Natural killer cell (primary cell): Measurements from ENCODE around the gene TRIM65. TPM values are rescaled to one million over a fixed set of nuclear protein-coding genes. Genes with fewer than 3 reads are reported as not detected.

Experiments used
- ATAC-seq, 3 donors: fragments of 150-1000 bp in 2 of 3; fragments of 200-7000 bp in 1 of 3; cut with Tn5 transposase; 1 replicate in 1 of 3; 2 replicates in 2 of 3; pipeline ENCODE4 v1.10.0; 2021; ENCODE audit warnings: mild to moderate bottlenecking in 2 of 3, moderate library complexity in 2 of 3
- DNase-seq, 2 donors: peaks; one replicate each; pipeline versions ENCODE4 v3.0.0 to v3.0.0-alpha.2; 2013 to 2021; ENCODE audit warnings: mixed read lengths in 1 of 2
- H3K27ac ChIP-seq: one replicate; pipeline ENCODE4 v1.5.1; 2013; ENCODE audit warnings: mild to moderate bottlenecking, low read length
- H3K27me3 ChIP-seq: one replicate; pipeline ENCODE4 v1.6.1; 2013; ENCODE audit warnings: low read length; ENCODE audit not compliant: control insufficient read depth, insufficient read depth
- H3K36me3 ChIP-seq: one replicate; pipeline ENCODE4 v1.6.1; 2013; ENCODE audit warnings: low read length; ENCODE audit not compliant: control insufficient read depth, insufficient read depth
- H3K4me1 ChIP-seq: one replicate; pipeline ENCODE4 v1.6.1; 2013; ENCODE audit warnings: low read length; ENCODE audit not compliant: control insufficient read depth, insufficient read depth
- H3K4me3 ChIP-seq: one replicate; pipeline ENCODE4 v1.5.1; 2013; ENCODE audit warnings: low read length
- H3K9me3 ChIP-seq: one replicate; pipeline ENCODE4 v1.6.1; 2013; ENCODE audit warnings: low read length; ENCODE audit not compliant: control insufficient read depth, insufficient read depth
- H3K27ac Mint-ChIP-seq, 2 donors: one replicate each; pipeline ENCODE4 v1.8.0; 2022; ENCODE audit warnings: mild to moderate bottlenecking in 2 of 2, mixed read lengths in 2 of 2, moderate library complexity in 1 of 2
- H3K27me3 Mint-ChIP-seq, 2 donors: one replicate each; pipeline ENCODE4 v1.8.0; 2022; ENCODE audit warnings: low read depth in 2 of 2, mixed read lengths in 2 of 2
- H3K36me3 Mint-ChIP-seq: one replicate; pipeline ENCODE4 v1.8.0; 2022; ENCODE audit warnings: mixed read lengths
- H3K4me1 Mint-ChIP-seq, 2 donors: one replicate each; pipeline ENCODE4 v1.8.0; 2022; ENCODE audit warnings: mixed read lengths in 2 of 2
- H3K4me3 Mint-ChIP-seq: one replicate; pipeline ENCODE4 v1.8.0; 2022; ENCODE audit warnings: mild to moderate bottlenecking, moderate library complexity, mixed read lengths
- H3K9me3 Mint-ChIP-seq, 2 donors: one replicate each; pipeline ENCODE4 v1.8.0; 2022; ENCODE audit warnings: mixed read lengths in 2 of 2
- WGBS: methylation state at CpG from one replicate; pipeline ENCODE4 v1.1.7; 2013; ENCODE audit warnings: missing lambda C conversion rate; ENCODE audit not compliant: insufficient coverage; 5-methylcytosine and 5-hydroxymethylcytosine counted together
- intact Hi-C: fragments of 100-400 bp; cut with micrococcal nuclease; formaldehyde crosslinking; loops from one replicate; pipeline ENCODE4 v1.14.2; 2022
- total RNA-seq, 4 donors: library from RNA; stranded (reverse); fragments of 120-200 nt in 1 of 4; gene quantifications; one replicate each; pipeline versions ENCODE4 v1.2.3 to v1.2.4, GENCODE V29; 2013 to 2022
- TF ChIP-seq, protein P1 (sequence below): fragments of 200-600 bp; IDR thresholded peaks from one replicate; pipeline ENCODE4 v1.8.0; 2022; ENCODE audit warnings: antibody characterized with exemption

TRIM65 gene
- total RNA-seq, 3 donors from 2014 or later (not counting 1 experiment from before 2014, with no cell fraction given): 19.2 to 26.9 (median 22.5) TPM

DNA sequence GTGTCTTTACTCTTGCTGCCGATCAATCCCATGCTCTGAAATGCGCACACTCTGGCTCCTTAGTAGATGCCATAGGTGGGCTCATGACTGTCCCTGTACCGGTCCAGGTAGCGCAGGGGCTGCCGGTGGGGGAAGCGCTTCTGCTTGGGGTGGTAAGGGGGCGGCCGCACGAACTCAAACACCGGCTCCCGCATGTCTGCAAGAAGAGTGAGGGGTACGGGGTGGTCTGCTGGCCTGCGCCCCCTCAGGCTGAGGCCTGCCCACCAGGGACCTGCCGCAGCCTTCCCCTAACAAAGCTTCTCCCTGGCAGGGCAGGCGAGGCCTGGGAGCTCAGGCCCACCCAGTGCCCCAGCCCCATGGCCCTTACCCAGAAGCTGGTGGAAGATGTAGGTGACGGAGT lies 2.0 kb upstream of the TRIM65 start:
- Histone ChIP-seq H3K36me3 (peaks cover 39% of the 10 kb centered on the region), H3K4me1 (peaks cover 26% of the 10 kb centered on the region), H3K4me3 (no peak overlapping the region), H3K27me3 (no peaks in the 10 kb centered on the region), H3K9me3 (no peaks in the 10 kb centered on the region), H3K27ac (no peak overlapping the region)
- TF ChIP-seq, protein P1, sequence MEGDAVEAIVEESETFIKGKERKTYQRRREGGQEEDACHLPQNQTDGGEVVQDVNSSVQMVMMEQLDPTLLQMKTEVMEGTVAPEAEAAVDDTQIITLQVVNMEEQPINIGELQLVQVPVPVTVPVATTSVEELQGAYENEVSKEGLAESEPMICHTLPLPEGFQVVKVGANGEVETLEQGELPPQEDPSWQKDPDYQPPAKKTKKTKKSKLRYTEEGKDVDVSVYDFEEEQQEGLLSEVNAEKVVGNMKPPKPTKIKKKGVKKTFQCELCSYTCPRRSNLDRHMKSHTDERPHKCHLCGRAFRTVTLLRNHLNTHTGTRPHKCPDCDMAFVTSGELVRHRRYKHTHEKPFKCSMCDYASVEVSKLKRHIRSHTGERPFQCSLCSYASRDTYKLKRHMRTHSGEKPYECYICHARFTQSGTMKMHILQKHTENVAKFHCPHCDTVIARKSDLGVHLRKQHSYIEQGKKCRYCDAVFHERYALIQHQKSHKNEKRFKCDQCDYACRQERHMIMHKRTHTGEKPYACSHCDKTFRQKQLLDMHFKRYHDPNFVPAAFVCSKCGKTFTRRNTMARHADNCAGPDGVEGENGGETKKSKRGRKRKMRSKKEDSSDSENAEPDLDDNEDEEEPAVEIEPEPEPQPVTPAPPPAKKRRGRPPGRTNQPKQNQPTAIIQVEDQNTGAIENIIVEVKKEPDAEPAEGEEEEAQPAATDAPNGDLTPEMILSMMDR: no peak
- no peaks in the 10 kb centered on the region for H3K27me3 Mint-ChIP-seq
- no peak overlapping the region for H3K27ac Mint-ChIP-seq
- H3K4me3 Mint-ChIP-seq: peak overlapping the region; percentile 25
- H3K9me3 Mint-ChIP-seq: no peaks in the 10 kb centered on the region
- peaks cover 21 to 22% of the 10 kb centered on the region in 2 donors for H3K4me1 Mint-ChIP-seq
- H3K36me3 Mint-ChIP-seq: no peaks in the 10 kb centered on the region
- ATAC-seq (no peak), DNase-seq (no peak)
- intact Hi-C loops: no loop called here
- WGBS: 97% methylated on average over 16 of the region's 16 CpGs

DNA sequence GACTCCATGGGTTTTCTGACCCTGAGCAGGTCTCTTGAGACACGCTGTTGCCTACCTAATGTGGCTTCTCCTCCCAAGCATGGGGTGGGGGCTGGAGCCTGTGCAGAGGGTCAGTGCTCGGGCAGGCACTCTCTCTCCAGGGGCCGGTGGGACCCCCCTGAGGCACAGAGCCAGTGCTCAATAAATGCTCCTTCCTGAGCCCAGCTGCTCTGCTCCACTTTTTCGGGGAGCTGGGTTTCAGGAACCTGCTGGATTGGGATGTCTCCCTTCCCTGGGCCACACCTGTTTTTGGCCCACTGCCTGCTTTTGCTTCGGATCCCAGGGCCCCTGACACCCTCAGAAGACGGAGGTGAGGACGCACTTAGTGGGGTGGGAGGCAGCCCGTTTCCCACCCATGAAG lies 1.3 kb upstream of the TRIM65 start:
- Histone ChIP-seq H3K4me3 (no peak overlapping the region), H3K36me3 (peaks cover 39% of the 10 kb centered on the region), H3K27ac (no peak overlapping the region), H3K4me1 (peaks cover 24% of the 10 kb centered on the region), H3K27me3 (no peaks in the 10 kb centered on the region), H3K9me3 (no peaks in the 10 kb centered on the region)
- 94% methylated on average over 8 of the region's 8 CpGs for WGBS
- TF ChIP-seq, protein P1: no peak
- peaks cover 23 to 26% of the 10 kb centered on the region in 2 donors for H3K4me1 Mint-ChIP-seq
- peak overlapping the region in 1 of 2 donors; percentile 77 for H3K27ac Mint-ChIP-seq
- H3K9me3 Mint-ChIP-seq: no peaks in the 10 kb centered on the region
- peak overlapping the region; percentile 73 for H3K4me3 Mint-ChIP-seq
- intact Hi-C loops: no loop called here
- H3K27me3 Mint-ChIP-seq: no peaks in the 10 kb centered on the region
- ATAC-seq: no peak
- H3K36me3 Mint-ChIP-seq: no peaks in the 10 kb centered on the region
- no peak for DNase-seq

DNA sequence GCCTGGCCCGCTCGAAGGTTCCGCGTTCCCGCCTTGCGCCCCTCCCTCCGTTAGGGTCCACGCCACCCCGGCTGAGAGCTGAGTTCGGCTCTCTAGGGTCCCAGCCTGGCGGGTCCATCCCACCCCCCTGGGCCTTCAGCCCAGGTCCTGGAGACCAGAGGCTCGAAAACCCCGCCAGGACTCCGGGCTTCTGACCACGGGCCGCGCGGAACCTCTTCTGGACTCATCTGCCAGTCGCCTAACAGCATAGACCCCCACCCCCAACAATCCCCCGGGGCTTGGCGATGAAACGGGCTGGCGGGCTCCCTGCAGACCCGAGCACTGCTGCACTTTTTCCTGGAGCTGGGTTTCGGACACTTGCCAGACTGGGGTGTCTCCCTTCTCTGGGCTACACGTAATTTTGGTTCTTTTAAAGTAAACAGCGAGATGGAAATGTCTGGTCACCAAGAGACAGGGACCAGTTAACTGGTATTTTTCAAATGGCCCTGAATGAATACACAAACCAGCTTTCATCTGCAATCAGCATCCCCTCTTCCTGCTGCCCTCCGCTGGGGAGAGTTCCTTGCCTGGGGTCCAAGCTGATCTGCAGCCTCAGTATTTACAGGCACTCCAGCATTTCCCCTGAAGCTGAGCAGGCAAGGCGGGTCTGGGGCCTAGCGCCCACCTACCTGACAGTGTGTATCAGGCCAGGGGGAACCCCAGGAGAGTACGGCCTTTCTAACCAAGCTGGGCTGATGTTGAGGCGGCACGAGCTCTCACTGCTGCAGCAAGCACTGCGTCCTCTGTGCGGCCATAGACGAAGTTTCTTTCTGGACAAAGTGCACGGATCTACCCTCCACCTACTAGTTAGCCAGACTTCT lies 639 bp upstream of the TRIM65 start:
- 70% methylated on average over 37 of the region's 37 CpGs for WGBS
- Histone ChIP-seq H3K4me1 (peaks cover 24% of the 10 kb centered on the region), H3K27me3 (no peaks in the 10 kb centered on the region), H3K4me3 (peak overlapping the region; percentile 55), H3K36me3 (peaks cover 39% of the 10 kb centered on the region), H3K9me3 (no peaks in the 10 kb centered on the region), H3K27ac (peak overlapping the region; percentile 71)
- Mint-ChIP-seq H3K27me3 (no peaks in the 10 kb centered on the region), H3K4me3 (peak overlapping the region; percentile 73), H3K9me3 (no peaks in the 10 kb centered on the region), H3K4me1 (peaks cover 23 to 26% of the 10 kb centered on the region in 2 donors), H3K27ac (peak overlapping the region; percentile 77 to 84), H3K36me3 (no peaks in the 10 kb centered on the region)
- TF ChIP-seq, protein P1: no peak
- no peak for ATAC-seq
- intact Hi-C loops: no loop called here
- DNase-seq: no peak
